Fibroblast of villous mesenchyme (primary cell): ENCODE results near the gene KRTAP2-3. TPM values are rescaled to one million over a fixed set of nuclear protein-coding genes. Genes with fewer than 3 reads are reported as not detected.

ENCODE experiments used
- DNase-seq: peaks from one replicate; pipeline ENCODE4 v3.0.0-alpha.2; 2010; ENCODE audit warnings: low read depth
- H3K4me3 ChIP-seq: 2 replicates; pipeline ENCODE4 v1.5.1; 2011; ENCODE audit warnings: low read depth, mild to moderate bottlenecking, low read length
- CTCF ChIP-seq: IDR thresholded peaks from 2 replicates; pipeline ENCODE4 v1.5.1; 2012; ENCODE audit warnings: low read depth, mild to moderate bottlenecking, low read length; ENCODE audit not compliant: insufficient read depth
- total RNA-seq: library from RNA; depleted of rRNA; stranded (reverse); fragments of >200 nt; gene quantifications from 2 replicates; pipeline ENCODE4 v1.2.3, GENCODE V29; 2012

KRTAP2-3 gene
- total RNA-seq, 1 donor = not detected

GRCh38 chr17:41015454-41015853 lies 44.5 kb downstream of the KRTAP2-3 start:
- no peak for DNase-seq
- no peak for TF ChIP-seq CTCF
- H3K4me3 ChIP-seq = no peak overlapping the region

GRCh38 chr17:41013606-41014005 lies 46.3 kb downstream of the KRTAP2-3 start:
- peak; percentile 42 for DNase-seq
- H3K4me3 ChIP-seq = no peak overlapping the region
- no peak for TF ChIP-seq CTCF

GRCh38 chr17:41013181-41013580 lies 46.7 kb downstream of the KRTAP2-3 start:
- peak; percentile 75 for DNase-seq
- TF ChIP-seq CTCF = no peak

GRCh38 chr17:41012326-41013120 lies 47.4 kb downstream of the KRTAP2-3 start:
- DNase-seq = no peak
- no peak for TF ChIP-seq CTCF

More at GRCh38 chr17:41013181-41013580, 46.7 kb downstream of the KRTAP2-3 start:
- no peak overlapping the region for H3K4me3 ChIP-seq

GRCh38 chr17:41010441-41010840 lies 49.5 kb downstream of the KRTAP2-3 start:
- H3K4me3 ChIP-seq = no peak overlapping the region
- peak; percentile 20 for DNase-seq
- no peak for TF ChIP-seq CTCF

More at GRCh38 chr17:41012326-41013120, 47.4 kb downstream of the KRTAP2-3 start:
- H3K4me3 ChIP-seq = no peak overlapping the region

GRCh38 chr17:41009936-41010335 lies 50.0 kb downstream of the KRTAP2-3 start:
- TF ChIP-seq CTCF = no peak
- no peak for DNase-seq
- H3K4me3 ChIP-seq = no peak overlapping the region
